Vagina (tissue), 2 donors: ENCODE data around the gene SPHK1.

Experiments
- POLR2A ChIP-seq, 2 donors: fragments of 450-650 bp; IDR thresholded peaks; one replicate each; pipeline ENCODE4 v1.6.1; 2017; ENCODE audit warnings: antibody characterized with exemption in 2 of 2, mild to moderate bottlenecking in 2 of 2, moderate library complexity in 2 of 2
- TF ChIP-seq, protein P1 (sequence below), 3 experiments: fragments of 450-650 bp in 2 of 3; fragments of 200-600 bp in 1 of 3; sonication (generic) in 1 of 3; IDR thresholded peaks; one replicate each; pipeline ENCODE4 v1.5.1; 2017 to 2019; ENCODE audit warnings: antibody characterized with exemption in 3 of 3, mild to moderate bottlenecking in 2 of 3, moderate library complexity in 2 of 3

DNA sequence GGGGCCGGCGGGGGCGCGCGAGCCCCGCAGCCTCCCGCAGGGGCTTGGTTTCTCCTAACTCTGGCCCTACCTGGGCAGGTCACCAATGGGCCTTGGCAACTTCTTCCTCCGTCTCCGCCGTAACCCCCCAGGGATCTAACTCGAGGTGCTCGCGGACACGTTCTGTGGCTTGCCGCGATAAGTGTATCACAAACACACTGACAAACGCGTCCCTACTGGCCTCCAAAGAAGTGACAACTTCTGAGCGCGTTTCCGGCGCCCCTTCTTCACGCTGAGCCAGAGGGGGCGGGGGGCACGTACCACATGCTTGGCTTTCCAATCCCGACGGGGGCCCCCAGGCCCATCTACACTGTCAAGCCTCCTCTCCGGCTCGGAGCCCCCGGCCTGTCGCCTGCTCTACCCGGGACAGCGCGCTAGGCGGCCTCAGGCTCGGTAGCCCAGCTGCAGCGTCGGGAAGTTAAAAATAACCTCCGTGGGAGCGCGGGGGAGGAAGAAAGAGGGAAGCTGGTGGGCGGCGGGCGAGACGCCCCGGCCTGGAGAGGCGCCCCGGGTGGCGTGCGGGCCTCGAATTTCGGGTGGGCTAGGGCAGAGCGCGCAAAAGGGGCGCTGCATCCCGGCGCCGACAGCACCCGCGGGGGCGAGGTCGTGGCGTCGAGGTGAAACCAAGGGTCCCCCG is 725 bp upstream of the SPHK1 start:
- TF ChIP-seq, protein P1, sequence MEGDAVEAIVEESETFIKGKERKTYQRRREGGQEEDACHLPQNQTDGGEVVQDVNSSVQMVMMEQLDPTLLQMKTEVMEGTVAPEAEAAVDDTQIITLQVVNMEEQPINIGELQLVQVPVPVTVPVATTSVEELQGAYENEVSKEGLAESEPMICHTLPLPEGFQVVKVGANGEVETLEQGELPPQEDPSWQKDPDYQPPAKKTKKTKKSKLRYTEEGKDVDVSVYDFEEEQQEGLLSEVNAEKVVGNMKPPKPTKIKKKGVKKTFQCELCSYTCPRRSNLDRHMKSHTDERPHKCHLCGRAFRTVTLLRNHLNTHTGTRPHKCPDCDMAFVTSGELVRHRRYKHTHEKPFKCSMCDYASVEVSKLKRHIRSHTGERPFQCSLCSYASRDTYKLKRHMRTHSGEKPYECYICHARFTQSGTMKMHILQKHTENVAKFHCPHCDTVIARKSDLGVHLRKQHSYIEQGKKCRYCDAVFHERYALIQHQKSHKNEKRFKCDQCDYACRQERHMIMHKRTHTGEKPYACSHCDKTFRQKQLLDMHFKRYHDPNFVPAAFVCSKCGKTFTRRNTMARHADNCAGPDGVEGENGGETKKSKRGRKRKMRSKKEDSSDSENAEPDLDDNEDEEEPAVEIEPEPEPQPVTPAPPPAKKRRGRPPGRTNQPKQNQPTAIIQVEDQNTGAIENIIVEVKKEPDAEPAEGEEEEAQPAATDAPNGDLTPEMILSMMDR (IDR thresholded peaks at IDR 0.05): peak in 1 of 3 experiments; percentile 11
- TF ChIP-seq POLR2A (IDR thresholded peaks at IDR 0.05): no peak
